H9 (cell line): ENCODE data around the gene BEGAIN. TPM values are rescaled to one million over a fixed set of nuclear protein-coding genes. Genes with fewer than 3 reads are reported as not detected.

Experiments
- DNase-seq: peaks from one replicate; pipeline ENCODE4 v3.0.0-alpha.2; 2017
- H2AFZ ChIP-seq: one replicate; pipeline ENCODE4 v1.6.1; 2013; ENCODE audit warnings: mild to moderate bottlenecking, low read length, control low read depth, moderate library complexity
- H2AK5ac ChIP-seq: 2 replicates; pipeline ENCODE4 v1.6.1; 2013; ENCODE audit warnings: low read length, control low read depth, mixed read lengths; ENCODE audit not compliant: insufficient read length
- H2BK120ac ChIP-seq: one replicate; pipeline ENCODE4 v1.6.1; 2013; ENCODE audit warnings: low read depth, mild to moderate bottlenecking, low read length, control low read depth, inconsistent platforms; ENCODE audit not compliant: poor library complexity, severe bottlenecking
- H2BK12ac ChIP-seq: 2 replicates; pipeline ENCODE4 v1.6.1; 2013; ENCODE audit warnings: low read length, control low read depth, mixed read lengths, low read depth; ENCODE audit not compliant: insufficient read length
- H2BK15ac ChIP-seq: 2 replicates; pipeline ENCODE4 v1.6.1; 2013; ENCODE audit warnings: low read depth, low read length, control low read depth
- H2BK20ac ChIP-seq: one replicate; pipeline ENCODE4 v1.6.1; 2013; ENCODE audit warnings: low read depth, mild to moderate bottlenecking, low read length, control low read depth, inconsistent platforms; ENCODE audit not compliant: poor library complexity, severe bottlenecking
- H2BK5ac ChIP-seq: 2 replicates; pipeline ENCODE4 v1.6.1; 2013; ENCODE audit warnings: low read length, control low read depth, mixed read lengths; ENCODE audit not compliant: insufficient read length
- H3K14ac ChIP-seq: 2 replicates; pipeline ENCODE4 v1.6.1; 2013; ENCODE audit warnings: low read length, control low read depth; ENCODE audit not compliant: insufficient read depth
- H3K18ac ChIP-seq: 2 replicates; pipeline ENCODE4 v1.6.1; 2013; ENCODE audit warnings: low read depth, mild to moderate bottlenecking, mixed read lengths, low read length, control low read depth; ENCODE audit not compliant: insufficient read length
- H3K23ac ChIP-seq: 2 replicates; pipeline ENCODE4 v1.6.1; 2013; ENCODE audit warnings: low read length, control low read depth, mixed read lengths, low read depth; ENCODE audit not compliant: insufficient read length
- H3K23me2 ChIP-seq: 2 replicates; pipeline ENCODE4 v1.6.1; 2013; ENCODE audit warnings: low read depth, mild to moderate bottlenecking, mixed read lengths, low read length, control low read depth; ENCODE audit not compliant: insufficient read length, poor library complexity, severe bottlenecking
- H3K27ac ChIP-seq: 2 replicates; pipeline ENCODE4 v1.5.1; 2013; ENCODE audit warnings: low read length, control low read depth, mixed read lengths, low read depth; ENCODE audit not compliant: insufficient read length
- H3K27me3 ChIP-seq: 2 replicates; pipeline ENCODE4 v1.6.1; 2013; ENCODE audit warnings: low read length, control low read depth, inconsistent platforms; ENCODE audit not compliant: insufficient read depth
- H3K4ac ChIP-seq: 2 replicates; pipeline ENCODE4 v1.6.1; 2013; ENCODE audit warnings: low read depth, mild to moderate bottlenecking, control low read depth, inconsistent platforms, low read length, moderate library complexity
- H3K4me1 ChIP-seq: 2 replicates; pipeline ENCODE4 v1.6.1; 2013; ENCODE audit warnings: low read length, control low read depth, inconsistent platforms; ENCODE audit not compliant: insufficient read depth
- H3K4me2 ChIP-seq: 2 replicates; pipeline ENCODE4 v1.6.1; 2013; ENCODE audit warnings: low read length, control low read depth, mixed read lengths; ENCODE audit not compliant: insufficient read length, insufficient read depth
- H3K56ac ChIP-seq: 2 replicates; pipeline ENCODE4 v1.6.1; 2013; ENCODE audit warnings: low read depth, mild to moderate bottlenecking, mixed read lengths, low read length, control low read depth; ENCODE audit not compliant: insufficient read length
- H3K79me1 ChIP-seq: 2 replicates; pipeline ENCODE4 v1.6.1; 2013; ENCODE audit warnings: low read depth, mild to moderate bottlenecking, moderate library complexity, low read length, control low read depth, inconsistent platforms; ENCODE audit not compliant: insufficient read depth, poor library complexity, severe bottlenecking
- H3K79me2 ChIP-seq: 2 replicates; pipeline ENCODE4 v1.6.1; 2013; ENCODE audit warnings: low read length, control low read depth, inconsistent platforms; ENCODE audit not compliant: insufficient read depth
- H3K9ac ChIP-seq: 2 replicates; pipeline ENCODE4 v1.6.1; 2013; ENCODE audit warnings: low read length, control low read depth, mixed read lengths; ENCODE audit not compliant: insufficient read length; ENCODE audit errors: extremely low read depth
- H3K9me3 ChIP-seq: one replicate; pipeline ENCODE4 v1.6.1; 2013; ENCODE audit warnings: low read depth, low read length, inconsistent platforms; ENCODE audit not compliant: control insufficient read depth
- H3T11ph ChIP-seq: one replicate; pipeline ENCODE4 v1.6.1; 2013; ENCODE audit warnings: mild to moderate bottlenecking, low read length, control low read depth, inconsistent platforms
- H4K20me1 ChIP-seq: one replicate; pipeline ENCODE4 v1.6.1; 2013; ENCODE audit not compliant: control insufficient read depth, insufficient read length, insufficient read depth
- H4K5ac ChIP-seq: 2 replicates; pipeline ENCODE4 v1.6.1; 2013; ENCODE audit warnings: low read depth, mild to moderate bottlenecking, mixed read lengths, low read length, control low read depth; ENCODE audit not compliant: insufficient read length
- H4K8ac ChIP-seq: replicated peaks from 2 replicates; pipeline ENCODE4 v1.6.1; 2013; ENCODE audit warnings: low read length, control low read depth, mixed read lengths, low read depth; ENCODE audit not compliant: insufficient read length
- H4K91ac ChIP-seq: 2 replicates; pipeline ENCODE4 v1.6.1; 2013; ENCODE audit warnings: low read depth, mild to moderate bottlenecking, moderate library complexity, mixed read lengths, low read length, control low read depth; ENCODE audit not compliant: insufficient read length
- H3K27ac Mint-ChIP-seq, 3 experiments: 2 replicates in 2 of 3; 3 replicates in 1 of 3; pipeline ENCODE4 v1.8.0; 2020 to 2021; ENCODE audit warnings: mixed read lengths in 3 of 3, mild to moderate bottlenecking in 1 of 3, moderate library complexity in 1 of 3
- H3K27me3 Mint-ChIP-seq: 2 replicates; pipeline ENCODE4 v1.8.0; 2021; ENCODE audit warnings: low read depth, mild to moderate bottlenecking, moderate library complexity, mixed read lengths
- H3K36me3 Mint-ChIP-seq, 3 experiments: 2 replicates in 2 of 3; 3 replicates in 1 of 3; pipeline ENCODE4 v1.8.0; 2020 to 2021; ENCODE audit warnings: low read depth in 3 of 3, mixed read lengths in 3 of 3; ENCODE audit not compliant: insufficient read depth in 1 of 3
- H3K4me1 Mint-ChIP-seq, 2 experiments: 2 replicates each; pipeline ENCODE4 v1.8.0; 2020; ENCODE audit warnings: mixed read lengths in 2 of 2
- H3K4me3 Mint-ChIP-seq, 2 experiments: 2 replicates in 1 of 2; 3 replicates in 1 of 2; pipeline ENCODE4 v1.8.0; 2020 to 2021; ENCODE audit warnings: mild to moderate bottlenecking in 2 of 2, mixed read lengths in 2 of 2, moderate library complexity in 1 of 2
- H3K9me3 Mint-ChIP-seq, 2 experiments: 2 replicates in 1 of 2; 3 replicates in 1 of 2; pipeline ENCODE4 v1.8.0; 2020; ENCODE audit warnings: mild to moderate bottlenecking in 2 of 2, mixed read lengths in 2 of 2, moderate library complexity in 1 of 2
- WGBS: extraction: QIAGEN DNeasy Blood & Tissue Kit; methylation state at CpG from one replicate; pipeline ENCODE4 v1.1.7; 2013; ENCODE audit warnings: missing lambda C conversion rate, low lambda C conversion rate, mixed read lengths; ENCODE audit not compliant: insufficient read length; ENCODE audit errors: extremely low coverage; 5-methylcytosine and 5-hydroxymethylcytosine counted together
- total RNA-seq: library from RNA; stranded (reverse); gene quantifications from 2 replicates; pipeline ENCODE4 v1.2.1, GENCODE V29; 2021
- TF ChIP-seq, protein P1 (sequence below): fragments of 200-600 bp; sonication (generic); conservative IDR thresholded peaks from 3 replicates; pipeline ENCODE4 v1.8.0; 2021; ENCODE audit warnings: antibody characterized with exemption, mild to moderate bottlenecking

Gene BEGAIN
- total RNA-seq, 1 experiment from 2014 or later = 2.6 TPM

DNA sequence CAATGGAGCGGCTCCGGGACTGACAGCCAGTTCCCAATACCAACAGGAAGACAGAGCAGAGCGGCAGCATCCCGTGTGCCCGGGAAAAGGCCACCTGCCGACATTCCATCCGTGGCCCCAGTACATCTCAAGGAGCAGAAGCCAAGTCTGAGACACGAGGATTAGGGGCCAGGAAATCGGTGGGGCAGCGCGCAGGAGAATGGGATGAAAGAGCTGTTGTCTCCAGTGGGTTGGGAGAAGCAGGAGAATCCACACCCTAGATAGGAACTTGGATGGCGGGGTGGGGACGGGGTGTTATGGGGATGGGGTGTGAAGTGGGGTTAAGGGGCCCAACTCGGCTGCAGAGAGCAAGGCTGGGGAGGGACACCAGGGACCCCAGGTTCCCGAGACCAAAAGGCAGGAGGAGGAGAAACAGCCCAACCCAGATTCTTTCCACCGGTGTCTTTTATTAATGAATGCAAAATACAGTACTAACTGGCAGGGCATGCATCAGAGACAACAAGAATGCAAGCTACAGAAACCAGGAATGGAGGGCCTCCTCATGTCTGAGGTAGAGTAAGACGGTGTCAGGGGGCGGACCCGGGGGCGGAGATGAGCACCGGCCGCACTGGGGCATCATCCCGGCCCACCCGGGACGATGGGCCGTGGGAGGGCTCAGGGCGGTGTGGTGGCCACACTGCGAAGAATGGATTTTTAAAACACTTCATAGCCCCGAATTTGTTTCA lies 50.3 kb downstream of the BEGAIN start:
- H3K4me1 Mint-ChIP-seq = peaks cover 9 to 18% of the 10 kb centered on the region in 2 experiments
- H3K27ac ChIP-seq = no peak overlapping the region
- no peaks in the 10 kb centered on the region for H3K79me2 ChIP-seq
- H4K20me1 ChIP-seq = no peaks in the 10 kb centered on the region
- no peaks in the 10 kb centered on the region for H3K36me3 Mint-ChIP-seq
- H4K91ac ChIP-seq = no peak overlapping the region
- no peaks in the 10 kb centered on the region for H3K9me3 Mint-ChIP-seq
- H4K8ac ChIP-seq = no peak overlapping the region
- H3K18ac ChIP-seq = no peak overlapping the region
- H3K56ac ChIP-seq = no peak overlapping the region
- H3K14ac ChIP-seq = no peak overlapping the region
- H3K27ac Mint-ChIP-seq = peak overlapping the region in 1 of 3 experiments; percentile 71; a peak in 1 of 7 replicates
- peaks cover 1% of the 10 kb centered on the region; the same call in 1 of the 2 replicates for H3K27me3 Mint-ChIP-seq
- no peak overlapping the region for H2AK5ac ChIP-seq
- H2BK12ac ChIP-seq = no peak overlapping the region
- no peak overlapping the region for H2BK20ac ChIP-seq
- H3K79me1 ChIP-seq = no peaks in the 10 kb centered on the region
- no peak overlapping the region for H3K4ac ChIP-seq
- H3K23ac ChIP-seq = no peak overlapping the region
- no CpG with 5 or more reads among the region's 29 CpGs for WGBS
- peak; percentile 26 for DNase-seq
- H3K23me2 ChIP-seq = no peaks in the 10 kb centered on the region
- no peaks in the 10 kb centered on the region for H3K4me1 ChIP-seq
- H3K9me3 ChIP-seq = no peaks in the 10 kb centered on the region
- H3K4me2 ChIP-seq = no peak overlapping the region
- H3K27me3 ChIP-seq = no peaks in the 10 kb centered on the region; the same call in 1 of the 2 replicates
- H3K9ac ChIP-seq = no peak overlapping the region
- no peak overlapping the region for H4K5ac ChIP-seq
- no peak overlapping the region for H2BK15ac ChIP-seq
- H3T11ph ChIP-seq = no peak overlapping the region
- no peak overlapping the region for H3K4me3 Mint-ChIP-seq
- TF ChIP-seq, protein P1, sequence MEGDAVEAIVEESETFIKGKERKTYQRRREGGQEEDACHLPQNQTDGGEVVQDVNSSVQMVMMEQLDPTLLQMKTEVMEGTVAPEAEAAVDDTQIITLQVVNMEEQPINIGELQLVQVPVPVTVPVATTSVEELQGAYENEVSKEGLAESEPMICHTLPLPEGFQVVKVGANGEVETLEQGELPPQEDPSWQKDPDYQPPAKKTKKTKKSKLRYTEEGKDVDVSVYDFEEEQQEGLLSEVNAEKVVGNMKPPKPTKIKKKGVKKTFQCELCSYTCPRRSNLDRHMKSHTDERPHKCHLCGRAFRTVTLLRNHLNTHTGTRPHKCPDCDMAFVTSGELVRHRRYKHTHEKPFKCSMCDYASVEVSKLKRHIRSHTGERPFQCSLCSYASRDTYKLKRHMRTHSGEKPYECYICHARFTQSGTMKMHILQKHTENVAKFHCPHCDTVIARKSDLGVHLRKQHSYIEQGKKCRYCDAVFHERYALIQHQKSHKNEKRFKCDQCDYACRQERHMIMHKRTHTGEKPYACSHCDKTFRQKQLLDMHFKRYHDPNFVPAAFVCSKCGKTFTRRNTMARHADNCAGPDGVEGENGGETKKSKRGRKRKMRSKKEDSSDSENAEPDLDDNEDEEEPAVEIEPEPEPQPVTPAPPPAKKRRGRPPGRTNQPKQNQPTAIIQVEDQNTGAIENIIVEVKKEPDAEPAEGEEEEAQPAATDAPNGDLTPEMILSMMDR = no peak
- H2AFZ ChIP-seq = no peak overlapping the region
- no peak overlapping the region for H2BK120ac ChIP-seq
- H2BK5ac ChIP-seq = no peak overlapping the region
